ENCODE results near the gene OR10A5. TPM values are rescaled to one million over a fixed set of nuclear protein-coding genes. Genes with fewer than 3 reads are reported as not detected.
"Not testable (repeated sequence)": the region's sequence is repeated elsewhere in the genome, so short reads cannot be mapped to it uniquely, and the experiment has no call there.

Gene OR10A5
- not detected for polyA plus RNA-seq (2013, experiment 1 of 2)
- polyA plus RNA-seq (2013, experiment 2 of 2), result not detected

GRCh38 chr11:6845383-6845782 is at the start of gene OR10A5:
TSS of gene OR10A5 (plus strand) at chr11:6845683. CDS start at chr11:6845683, 0 bp downstream.
- peaks cover 17% of the 10 kb centered on the region for H3K4me1 ChIP-seq (ENCODE audit: insufficient read depth, low read length)
- peaks cover 9% of the 10 kb centered on the region; the same call in 1 of the 2 replicates for H3K9me3 ChIP-seq (ENCODE audit: insufficient read depth, low read depth, low read length)
- no peak within 1 kb of the TSS for H3K27ac ChIP-seq (ENCODE audit: low read depth, low read length)
- no peak within 1 kb of the TSS for H3K9ac ChIP-seq (ENCODE audit: low read depth, low read length)
- WGBS, result 96% methylated on average over 3 of the region's 3 CpGs
- no peak within 1 kb of the TSS for H3K4me3 ChIP-seq (ENCODE audit: low read length)
- H3K27me3 ChIP-seq (ENCODE audit: insufficient read depth, low read length), result no peaks in the 10 kb centered on the region
- no peaks in the 10 kb centered on the region for H3K36me3 ChIP-seq (ENCODE audit: insufficient read depth, low read length)

GRCh38 chr11:6799402-6799801 is 46.1 kb upstream of the OR10A5 start, which contains the start of gene OR6A2:
TSS of gene OR6A2 (minus strand) at chr11:6799689. CDS start at chr11:6795708, 3,981 bp downstream.
- H3K27me3 ChIP-seq (ENCODE audit: insufficient read depth, low read length), result no peaks in the 10 kb centered on the region
- no peaks in the 10 kb centered on the region for H3K4me1 ChIP-seq (ENCODE audit: insufficient read depth, low read length)
- H3K36me3 ChIP-seq (ENCODE audit: insufficient read depth, low read length), result no peaks in the 10 kb centered on the region
- no peak within 1 kb of the TSS for H3K4me3 ChIP-seq (ENCODE audit: low read length)
- WGBS, result 100% methylated on average over 1 of the region's 1 CpG
- no peak within 1 kb of the TSS for H3K9ac ChIP-seq (ENCODE audit: low read depth, low read length)
- H3K27ac ChIP-seq (ENCODE audit: low read depth, low read length), result peak within 1 kb of the TSS; percentile 66; the same call in 1 of the 2 replicates
- peaks cover 16% of the 10 kb centered on the region for H3K9me3 ChIP-seq (ENCODE audit: insufficient read depth, low read depth, low read length)

- not testable (repeated sequence) for H3K9ac ChIP-seq (ENCODE audit: low read depth, low read length)
These were observed 44.4 kb upstream of the OR10A5 start for GRCh38 chr11:6801075-6801474.

GRCh38 chr11:6812390-6813005 is 33.0 kb upstream of the OR10A5 start:
- Histone ChIP-seq H3K9me3 (ENCODE audit: insufficient read depth, low read depth, low read length) (no peaks in the 10 kb centered on the region), H3K4me1 (ENCODE audit: insufficient read depth, low read length) (no peaks in the 10 kb centered on the region), H3K36me3 (ENCODE audit: insufficient read depth, low read length) (no peaks in the 10 kb centered on the region), H3K9ac (ENCODE audit: low read depth, low read length) (no peak overlapping the region), H3K27me3 (ENCODE audit: insufficient read depth, low read length) (no peaks in the 10 kb centered on the region), H3K27ac (ENCODE audit: low read depth, low read length) (no peak overlapping the region), H3K4me3 (ENCODE audit: low read length) (no peak overlapping the region)
- 23% methylated on average over 6 of the region's 6 CpGs for WGBS

More at GRCh38 chr11:6801075-6801474, 44.4 kb upstream of the OR10A5 start:
- peak overlapping the region; percentile 67; the same call in 1 of the 2 replicates for H3K27ac ChIP-seq (ENCODE audit: low read depth, low read length)
- peaks cover 16% of the 10 kb centered on the region for H3K9me3 ChIP-seq (ENCODE audit: insufficient read depth, low read depth, low read length)
- H3K4me3 ChIP-seq (ENCODE audit: low read length); H3K36me3 ChIP-seq (ENCODE audit: insufficient read depth, low read length); H3K4me1 ChIP-seq (ENCODE audit: insufficient read depth, low read length); H3K27me3 ChIP-seq (ENCODE audit: insufficient read depth, low read length): not testable (repeated sequence)

GRCh38 chr11:6813656-6814055 is 31.8 kb upstream of the OR10A5 start:
- no peak overlapping the region for H3K27ac ChIP-seq (ENCODE audit: low read depth, low read length)
- no peaks in the 10 kb centered on the region for H3K36me3 ChIP-seq (ENCODE audit: insufficient read depth, low read length)
- 76% methylated on average over 2 of the region's 2 CpGs for WGBS
- no peak overlapping the region for H3K9ac ChIP-seq (ENCODE audit: low read depth, low read length)
- H3K27me3 ChIP-seq (ENCODE audit: insufficient read depth, low read length), result no peaks in the 10 kb centered on the region
- no peaks in the 10 kb centered on the region for H3K4me1 ChIP-seq (ENCODE audit: insufficient read depth, low read length)
- H3K9me3 ChIP-seq (ENCODE audit: insufficient read depth, low read depth, low read length), result peaks cover 5% of the 10 kb centered on the region; the same call in 1 of the 2 replicates
- H3K4me3 ChIP-seq (ENCODE audit: low read length), result no peak overlapping the region

- Histone ChIP-seq H3K27ac (ENCODE audit: low read depth, low read length) (no peak overlapping the region), H3K4me1 (ENCODE audit: insufficient read depth, low read length) (no peaks in the 10 kb centered on the region), H3K27me3 (ENCODE audit: insufficient read depth, low read length) (no peaks in the 10 kb centered on the region), H3K9me3 (ENCODE audit: insufficient read depth, low read depth, low read length) (peaks cover 11% of the 10 kb centered on the region; the same call in 1 of the 2 replicates), H3K9ac (ENCODE audit: low read depth, low read length) (no peak overlapping the region), H3K4me3 (ENCODE audit: low read length) (no peak overlapping the region), H3K36me3 (ENCODE audit: insufficient read depth, low read length) (no peaks in the 10 kb centered on the region)
- 30% methylated on average over 1 of the region's 1 CpG for WGBS
These were observed 27.8 kb upstream of the OR10A5 start for GRCh38 chr11:6817694-6818093.

GRCh38 chr11:6818967-6819366 is 26.5 kb upstream of the OR10A5 start:
- H3K27ac ChIP-seq (ENCODE audit: low read depth, low read length), result no peak overlapping the region
- 94% methylated on average over 5 of the region's 5 CpGs for WGBS
- no peaks in the 10 kb centered on the region for H3K27me3 ChIP-seq (ENCODE audit: insufficient read depth, low read length)
- no peak overlapping the region for H3K9ac ChIP-seq (ENCODE audit: low read depth, low read length)
- peaks cover 11% of the 10 kb centered on the region; the same call in 1 of the 2 replicates for H3K9me3 ChIP-seq (ENCODE audit: insufficient read depth, low read depth, low read length)
- no peak overlapping the region for H3K4me3 ChIP-seq (ENCODE audit: low read length)
- H3K4me1 ChIP-seq (ENCODE audit: insufficient read depth, low read length), result no peaks in the 10 kb centered on the region
- no peaks in the 10 kb centered on the region for H3K36me3 ChIP-seq (ENCODE audit: insufficient read depth, low read length)

GRCh38 chr11:6824136-6824823 is 21.2 kb upstream of the OR10A5 start:
- H3K27ac ChIP-seq (ENCODE audit: low read depth, low read length), result no peak overlapping the region
- H3K36me3 ChIP-seq (ENCODE audit: insufficient read depth, low read length), result no peaks in the 10 kb centered on the region
- H3K4me1 ChIP-seq (ENCODE audit: insufficient read depth, low read length), result no peaks in the 10 kb centered on the region
- 92% methylated on average over 5 of the region's 5 CpGs for WGBS
- peaks cover under 1% of the 10 kb centered on the region; the same call in 1 of the 2 replicates for H3K9me3 ChIP-seq (ENCODE audit: insufficient read depth, low read depth, low read length)
- H3K27me3 ChIP-seq (ENCODE audit: insufficient read depth, low read length), result no peaks in the 10 kb centered on the region
- H3K4me3 ChIP-seq (ENCODE audit: low read length), result no peak overlapping the region
- no peak overlapping the region for H3K9ac ChIP-seq (ENCODE audit: low read depth, low read length)

GRCh38 chr11:6825231-6825744 is 20.2 kb upstream of the OR10A5 start:
- no peak overlapping the region for H3K27ac ChIP-seq (ENCODE audit: low read depth, low read length)

GRCh38 chr11:6828103-6828502 is 17.4 kb upstream of the OR10A5 start:
- no peak overlapping the region for H3K27ac ChIP-seq (ENCODE audit: low read depth, low read length)
- no peak overlapping the region for H3K9ac ChIP-seq (ENCODE audit: low read depth, low read length)
- H3K9me3 ChIP-seq (ENCODE audit: insufficient read depth, low read depth, low read length), result no peaks in the 10 kb centered on the region
- 95% methylated on average over 1 of the region's 1 CpG for WGBS
- no peaks in the 10 kb centered on the region for H3K27me3 ChIP-seq (ENCODE audit: insufficient read depth, low read length)
- no peaks in the 10 kb centered on the region for H3K36me3 ChIP-seq (ENCODE audit: insufficient read depth, low read length)
- no peak overlapping the region for H3K4me3 ChIP-seq (ENCODE audit: low read length)
- H3K4me1 ChIP-seq (ENCODE audit: insufficient read depth, low read length), result no peaks in the 10 kb centered on the region

More at GRCh38 chr11:6825231-6825744, 20.2 kb upstream of the OR10A5 start:
- Histone ChIP-seq H3K27me3 (ENCODE audit: insufficient read depth, low read length) (no peaks in the 10 kb centered on the region), H3K9me3 (ENCODE audit: insufficient read depth, low read depth, low read length) (no peaks in the 10 kb centered on the region), H3K4me1 (ENCODE audit: insufficient read depth, low read length) (no peaks in the 10 kb centered on the region), H3K4me3 (ENCODE audit: low read length) (no peak overlapping the region), H3K36me3 (ENCODE audit: insufficient read depth, low read length) (no peaks in the 10 kb centered on the region), H3K9ac (ENCODE audit: low read depth, low read length) (no peak overlapping the region)
- 90% methylated on average over 7 of the region's 7 CpGs for WGBS

- Histone ChIP-seq H3K9me3 (ENCODE audit: insufficient read depth, low read depth, low read length) (no peaks in the 10 kb centered on the region), H3K4me1 (ENCODE audit: insufficient read depth, low read length) (no peaks in the 10 kb centered on the region), H3K4me3 (ENCODE audit: low read length) (no peak overlapping the region), H3K36me3 (ENCODE audit: insufficient read depth, low read length) (no peaks in the 10 kb centered on the region), H3K27ac (ENCODE audit: low read depth, low read length) (no peak overlapping the region), H3K9ac (ENCODE audit: low read depth, low read length) (no peak overlapping the region), H3K27me3 (ENCODE audit: insufficient read depth, low read length) (no peaks in the 10 kb centered on the region)
- WGBS, result 86% methylated on average over 6 of the region's 6 CpGs
These were observed 12.1 kb upstream of the OR10A5 start for GRCh38 chr11:6833356-6833755.

Measured in HUES64 (cell line).